ENCODE data around the gene BSDC1.

GRCh38 chr1:32321712-32322291 lies 72.4 kb downstream of the BSDC1 start:
- TF ChIP-seq, protein P1, sequence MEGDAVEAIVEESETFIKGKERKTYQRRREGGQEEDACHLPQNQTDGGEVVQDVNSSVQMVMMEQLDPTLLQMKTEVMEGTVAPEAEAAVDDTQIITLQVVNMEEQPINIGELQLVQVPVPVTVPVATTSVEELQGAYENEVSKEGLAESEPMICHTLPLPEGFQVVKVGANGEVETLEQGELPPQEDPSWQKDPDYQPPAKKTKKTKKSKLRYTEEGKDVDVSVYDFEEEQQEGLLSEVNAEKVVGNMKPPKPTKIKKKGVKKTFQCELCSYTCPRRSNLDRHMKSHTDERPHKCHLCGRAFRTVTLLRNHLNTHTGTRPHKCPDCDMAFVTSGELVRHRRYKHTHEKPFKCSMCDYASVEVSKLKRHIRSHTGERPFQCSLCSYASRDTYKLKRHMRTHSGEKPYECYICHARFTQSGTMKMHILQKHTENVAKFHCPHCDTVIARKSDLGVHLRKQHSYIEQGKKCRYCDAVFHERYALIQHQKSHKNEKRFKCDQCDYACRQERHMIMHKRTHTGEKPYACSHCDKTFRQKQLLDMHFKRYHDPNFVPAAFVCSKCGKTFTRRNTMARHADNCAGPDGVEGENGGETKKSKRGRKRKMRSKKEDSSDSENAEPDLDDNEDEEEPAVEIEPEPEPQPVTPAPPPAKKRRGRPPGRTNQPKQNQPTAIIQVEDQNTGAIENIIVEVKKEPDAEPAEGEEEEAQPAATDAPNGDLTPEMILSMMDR (IDR thresholded peaks at IDR 0.05; ENCODE audit: insufficient read depth, low read length, poor library complexity, severe bottlenecking) = no peak
- no peak for TF ChIP-seq EZH2phosphoT487 (conservative IDR thresholded peaks at IDR 0.05; ENCODE audit: low read length)

All from SU-DHL-6 (cell line).